NOMO-1 treated with DMSO at 0.1 percent for 48 hours (cell line): ENCODE results near the gene FOXA2.
"Not testable (repeated sequence)": the region's sequence is repeated elsewhere in the genome, so short reads cannot be mapped to it uniquely, and the experiment has no call there.

Experiments
- DNase-seq: peaks from one replicate; lab custom pipeline; 2025; ENCODE audit not compliant: unreplicated experiment; lab: John Stamatoyannopoulos, UW

The FOXA2 gene

DNA sequence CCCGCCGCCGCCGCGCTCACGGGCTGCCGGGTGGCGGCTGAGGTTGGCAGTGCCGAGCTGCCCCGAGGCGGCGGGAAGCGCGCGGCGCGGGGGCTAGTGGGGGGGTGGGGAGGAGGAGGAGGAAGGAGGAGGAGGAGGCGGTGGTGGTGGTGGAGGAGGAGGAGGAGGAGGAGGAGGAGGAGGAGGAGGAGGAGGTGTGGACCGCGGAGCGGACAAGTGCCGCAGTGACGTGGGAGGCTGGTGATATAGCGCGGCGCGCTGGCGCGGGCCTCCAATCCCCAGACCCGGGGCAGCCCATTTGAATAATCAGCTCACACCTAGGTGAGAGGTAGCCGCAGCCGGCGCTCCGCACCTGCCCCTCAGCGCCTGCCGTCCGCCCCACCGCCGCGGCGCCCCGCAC is at the start of gene FOXA2:
Gene FOXA2 (minus strand): TSS at position 51 of the 400 bp plus-strand sequence. CDS start 294 bp downstream, outside the sequence.
- DNase-seq, result no peak

DNA sequence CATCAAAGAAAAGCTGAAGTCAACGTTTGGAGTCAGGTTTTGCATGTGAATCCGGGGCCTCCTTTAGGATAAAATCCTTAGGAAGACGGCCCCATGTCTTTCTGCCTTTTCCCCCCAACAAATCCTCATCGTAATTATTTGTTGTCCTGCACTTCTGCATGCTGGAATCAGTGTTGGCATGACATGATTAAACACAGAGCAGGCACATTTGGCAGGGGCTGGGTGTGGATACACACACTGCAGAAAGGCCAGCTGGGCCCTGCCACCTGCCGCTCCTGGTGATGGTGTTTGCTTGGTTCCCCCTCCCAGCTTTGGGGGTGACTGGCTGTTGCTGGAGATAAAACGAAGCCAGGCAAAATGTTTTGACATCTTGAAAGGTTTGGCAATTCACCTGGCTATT is 46.3 kb upstream of the FOXA2 start:
- no peak for DNase-seq

DNA sequence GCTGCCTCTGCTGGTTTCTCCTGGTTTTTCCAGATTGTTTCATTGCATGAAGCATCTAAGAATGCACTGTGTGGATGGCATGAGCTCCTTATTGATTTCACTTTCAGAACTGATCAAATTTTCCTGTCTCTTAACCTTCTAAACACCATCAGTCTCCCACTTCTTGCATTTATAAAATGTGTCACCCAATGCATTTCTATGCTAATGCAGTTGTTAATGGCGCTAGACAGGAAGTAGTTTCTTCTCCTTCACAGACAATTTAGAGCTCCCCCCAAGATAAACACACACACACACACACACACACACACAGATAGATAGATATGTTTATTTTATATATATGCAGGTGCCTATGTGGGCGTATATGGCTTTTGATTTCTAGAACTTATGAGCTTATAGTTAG is 45.6 kb upstream of the FOXA2 start:
- DNase-seq, result no peak

DNA sequence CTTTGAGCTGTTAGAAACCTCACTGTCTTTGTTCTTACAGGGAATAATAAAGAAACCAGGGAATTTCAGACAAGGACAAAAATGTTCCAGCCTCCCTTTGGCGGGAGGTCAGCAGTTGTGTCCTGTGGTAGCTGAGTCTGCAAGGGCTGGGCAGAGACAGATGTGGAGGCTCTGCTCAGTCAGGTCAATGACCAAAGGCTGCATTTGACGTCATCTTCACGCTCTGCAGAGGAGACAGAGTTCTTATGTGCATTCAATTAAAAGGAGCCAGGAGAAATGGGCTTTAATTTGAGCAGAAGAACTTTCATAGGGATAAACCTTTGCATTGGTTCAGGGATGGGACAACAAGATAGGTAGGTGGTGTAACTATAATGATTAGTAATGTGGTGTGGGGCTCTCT is 45.1 kb upstream of the FOXA2 start:
- no peak for DNase-seq

DNA sequence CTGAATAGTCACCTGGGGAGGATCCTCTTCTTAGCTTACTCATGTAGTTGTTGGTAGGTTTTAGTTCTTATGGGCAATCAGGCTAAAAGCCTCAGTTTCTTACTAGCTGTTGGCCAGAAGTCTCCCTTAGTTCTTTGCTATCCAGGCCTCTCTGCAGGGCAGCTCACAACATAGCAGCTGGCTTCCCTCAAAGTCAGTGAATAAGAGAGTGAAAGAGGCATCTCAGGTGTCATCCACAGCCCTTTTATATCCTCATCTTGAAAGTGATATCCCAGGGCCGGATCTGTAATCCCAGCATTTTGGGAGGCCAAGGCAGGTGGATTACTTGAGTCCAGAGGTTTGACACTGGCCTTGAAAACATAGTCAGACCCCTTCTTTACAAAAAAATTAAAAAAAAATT is 42.1 kb upstream of the FOXA2 start:
- DNase-seq, result no peak

DNA sequence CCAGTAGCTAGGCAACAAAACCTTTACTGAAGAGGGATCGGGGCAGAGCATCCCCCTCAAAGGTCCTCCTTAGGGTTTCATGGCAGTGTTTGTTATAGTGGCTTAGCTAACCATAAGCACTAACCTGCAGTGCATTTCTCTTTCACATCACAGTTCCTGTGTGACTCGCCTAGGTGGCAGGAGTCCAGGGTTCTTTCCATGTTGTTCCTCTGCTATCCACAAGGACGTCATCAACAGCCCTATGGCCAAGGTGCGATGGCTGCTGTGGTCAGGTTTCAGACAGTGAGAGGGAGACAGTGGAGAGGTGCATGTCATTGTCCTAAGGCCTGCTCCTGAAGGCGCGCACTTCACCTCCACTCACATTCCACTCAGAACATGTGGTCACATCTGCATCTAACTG is 38.8 kb upstream of the FOXA2 start:
- no peak for DNase-seq

DNA sequence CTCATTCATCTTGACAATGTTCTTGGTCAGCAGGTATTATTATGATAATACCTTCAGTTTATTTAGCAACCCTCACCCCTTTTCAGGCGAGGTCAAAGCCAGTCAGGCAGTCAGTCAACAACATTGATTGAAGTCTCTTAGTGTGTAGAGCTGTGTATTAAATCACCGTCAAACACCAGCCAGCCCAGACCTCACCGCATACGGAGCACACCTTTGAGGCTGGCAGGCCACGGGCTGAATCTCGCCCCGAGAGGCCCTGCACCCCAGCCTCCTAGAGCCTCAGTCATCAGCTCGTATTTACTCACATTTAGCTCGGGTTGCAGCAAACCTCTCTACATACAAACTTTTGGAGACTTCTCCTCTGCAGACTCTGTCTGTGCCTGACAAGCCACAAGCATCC is 36.0 kb upstream of the FOXA2 start:
- no peak for DNase-seq

DNA sequence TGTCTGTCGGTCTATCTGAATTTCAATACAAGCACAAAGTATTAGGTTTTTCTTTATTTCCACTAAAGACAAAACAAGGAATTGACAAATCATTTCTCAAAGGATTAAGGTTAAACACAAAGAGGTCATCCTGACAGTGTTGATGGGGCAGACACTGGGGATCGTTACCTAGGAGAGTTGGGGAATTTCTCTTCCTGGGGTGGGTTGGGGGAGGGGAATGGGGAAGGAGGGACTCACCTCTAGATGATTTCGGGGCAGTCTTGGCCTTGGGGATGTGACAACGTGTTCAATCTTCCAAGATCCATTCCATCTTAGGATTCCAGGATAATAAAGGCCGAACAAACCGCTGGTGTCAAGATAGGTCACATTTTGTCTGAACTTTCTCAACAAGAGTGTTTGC is 35.4 kb upstream of the FOXA2 start:
- DNase-seq, result no peak

DNA sequence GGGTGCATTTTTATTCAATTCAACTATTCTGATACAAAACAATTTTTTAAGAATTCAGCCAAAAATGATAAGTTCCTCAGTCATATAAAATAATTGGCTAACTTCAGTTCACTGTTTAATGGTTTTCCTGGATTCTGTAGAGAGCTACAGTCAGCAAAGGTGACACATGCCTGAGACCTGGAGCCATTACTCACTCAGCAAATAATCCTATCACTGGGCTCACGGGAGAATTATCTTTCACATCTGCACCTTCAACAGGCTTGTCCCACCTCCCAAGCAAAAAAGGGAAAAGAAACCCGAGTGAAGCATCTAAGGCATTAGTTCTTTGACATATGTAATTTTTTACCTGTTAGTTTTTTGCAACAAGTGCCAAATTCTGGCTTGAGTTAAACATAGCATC is 34.9 kb upstream of the FOXA2 start:
- DNase-seq, result no peak

DNA sequence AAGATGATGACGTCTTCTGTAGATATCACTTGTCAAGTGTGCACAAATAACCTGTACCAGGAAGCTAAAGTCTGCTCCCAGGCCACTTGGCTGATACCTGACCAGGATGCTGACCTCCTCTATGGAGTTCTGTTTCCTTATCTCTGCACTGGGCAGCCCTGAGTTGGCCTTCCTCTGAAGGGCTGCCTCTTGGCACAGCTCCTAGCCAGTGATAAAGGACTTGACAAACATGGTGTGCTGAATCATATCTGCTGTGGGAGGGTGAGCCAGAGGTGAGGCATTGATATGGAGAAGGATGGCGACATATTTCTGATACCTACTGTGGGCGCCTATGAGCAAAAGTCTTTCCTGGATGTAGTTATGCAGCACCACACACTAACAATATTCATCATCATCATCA is 32.8 kb upstream of the FOXA2 start:
- DNase-seq, result no peak

DNA sequence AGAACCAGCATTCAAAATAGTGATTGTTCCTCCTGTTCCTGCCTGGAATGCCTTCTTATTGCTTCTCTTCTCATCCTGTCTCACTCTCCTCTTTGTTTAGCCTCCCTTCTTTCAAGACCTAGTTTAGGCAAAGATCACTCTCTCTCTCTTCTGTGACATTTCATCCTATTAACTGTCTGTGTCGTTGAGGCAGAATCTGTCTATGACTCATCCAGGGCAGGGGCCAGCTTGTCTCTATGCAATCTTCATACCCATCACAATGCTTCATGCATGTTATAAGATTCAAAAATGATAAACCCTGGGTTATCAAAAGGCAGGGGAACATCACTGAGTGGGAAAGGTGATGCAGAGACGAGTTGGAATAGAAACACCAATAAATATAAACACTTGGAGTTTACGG is 32.2 kb upstream of the FOXA2 start:
- DNase-seq, result no peak

DNA sequence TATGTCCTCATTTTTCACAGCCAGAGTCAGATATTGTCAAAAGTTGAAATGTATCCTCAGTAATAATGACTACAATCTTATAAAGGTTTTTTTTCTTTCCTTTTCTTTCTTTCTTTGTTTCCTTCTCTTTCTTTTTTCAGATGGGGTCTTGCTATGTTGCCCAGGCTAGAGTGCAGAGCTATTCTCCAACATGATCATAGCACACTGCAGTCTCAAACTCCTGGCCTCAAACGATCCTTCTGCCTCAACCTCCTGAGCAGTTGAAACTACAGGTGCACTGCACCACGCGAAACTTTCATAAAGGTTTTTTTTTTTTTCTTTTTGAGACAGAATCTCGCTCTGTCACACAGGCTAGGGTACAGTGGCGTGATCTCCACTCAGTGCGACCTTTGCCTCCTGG is 31.1 kb upstream of the FOXA2 start:
- no peak for DNase-seq

DNA sequence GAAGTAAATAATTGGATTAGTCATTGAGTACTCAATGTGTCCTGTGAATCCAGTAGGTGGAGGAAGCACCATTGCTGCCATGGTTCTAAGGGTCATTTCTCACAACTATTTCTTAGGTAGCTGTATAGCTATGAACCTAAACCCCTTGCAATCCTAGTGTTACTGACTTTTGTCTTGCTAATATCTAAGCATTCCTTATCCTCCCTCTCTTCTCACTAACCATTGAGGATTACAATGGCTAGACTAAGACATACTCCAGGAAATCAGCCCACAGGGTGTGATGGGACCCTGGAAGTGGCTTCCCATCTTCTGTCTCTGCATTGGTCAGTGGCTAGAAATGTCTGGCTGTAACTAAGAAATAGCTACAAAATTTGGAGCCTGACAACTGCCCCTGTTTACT is 27.3 kb upstream of the FOXA2 start:
- DNase-seq, result no peak

DNA sequence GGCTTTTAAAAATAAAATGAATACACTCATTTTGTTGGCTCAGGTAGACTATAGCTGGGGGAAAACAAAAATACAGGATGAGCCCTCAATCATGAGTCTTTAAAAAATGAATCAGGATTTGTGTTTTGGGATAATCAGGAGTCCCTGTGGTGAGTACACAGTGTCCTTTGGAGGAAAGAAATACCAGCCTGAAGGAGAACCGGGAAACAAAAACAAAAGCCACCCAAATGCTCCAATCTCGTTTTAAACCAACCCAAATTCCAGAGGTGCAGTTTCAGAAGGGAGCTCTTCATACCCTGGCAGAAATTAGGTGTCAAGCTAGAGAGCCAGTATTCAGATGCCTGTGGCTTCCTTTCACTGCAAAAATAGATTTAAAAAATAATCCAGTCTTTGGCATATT is 23.3 kb upstream of the FOXA2 start:
- DNase-seq, result no peak

DNA sequence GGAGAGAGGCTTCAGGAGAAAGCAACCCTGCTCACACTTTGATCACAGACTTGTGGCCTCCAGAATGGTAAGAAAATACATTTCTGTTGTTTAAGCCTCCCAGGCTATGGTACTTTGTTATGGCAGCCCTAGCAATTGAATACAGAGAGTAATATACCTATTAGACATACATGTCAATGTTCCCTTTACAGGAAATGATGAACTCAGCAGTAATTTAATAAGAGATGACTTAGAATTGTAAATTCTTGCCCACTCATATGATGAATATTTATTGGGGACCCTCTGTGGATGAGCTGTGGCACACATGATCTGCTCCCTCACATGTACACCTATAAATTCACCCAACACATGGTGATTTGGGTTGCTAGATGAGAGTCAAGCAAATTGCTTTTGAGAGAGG is 20.4 kb upstream of the FOXA2 start:
- no peak for DNase-seq

DNA sequence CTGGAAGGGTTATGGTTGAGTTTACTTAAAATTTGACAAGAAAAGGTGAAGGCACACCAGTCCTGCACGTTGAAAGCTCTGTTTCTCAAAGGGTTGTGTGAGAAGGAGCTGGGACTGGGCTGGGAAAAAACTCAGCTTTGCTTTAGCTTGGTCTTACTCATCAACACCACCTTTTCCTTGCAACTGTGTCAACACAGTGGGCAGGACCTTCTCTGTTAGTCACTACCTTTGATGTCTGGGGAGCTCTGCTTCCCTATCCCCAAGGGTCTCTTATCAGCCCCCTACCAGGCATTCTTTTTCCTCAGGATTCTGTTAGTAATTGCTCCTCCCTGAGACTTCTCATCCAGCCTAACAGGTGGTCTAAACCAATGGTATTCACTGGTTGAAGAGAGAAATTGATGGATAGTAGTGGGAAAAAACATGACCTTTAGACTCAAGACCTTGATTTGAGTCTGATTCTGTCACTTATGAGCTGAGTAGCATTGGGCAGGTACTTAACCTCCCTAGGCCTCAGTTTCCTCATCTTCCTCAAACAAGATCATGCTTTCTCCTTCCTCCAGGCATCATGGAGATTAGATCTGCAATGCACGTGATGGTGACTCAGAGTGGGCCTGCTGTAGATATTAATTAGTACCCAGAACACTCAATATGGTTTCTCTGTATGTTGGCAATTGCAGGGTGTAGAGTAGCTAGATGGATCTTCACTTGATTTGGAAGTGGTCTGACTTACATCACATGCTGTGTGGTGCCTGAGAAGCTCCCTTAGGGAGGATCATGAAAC is 17.2 kb upstream of the FOXA2 start:
- DNase-seq, result no peak

DNA sequence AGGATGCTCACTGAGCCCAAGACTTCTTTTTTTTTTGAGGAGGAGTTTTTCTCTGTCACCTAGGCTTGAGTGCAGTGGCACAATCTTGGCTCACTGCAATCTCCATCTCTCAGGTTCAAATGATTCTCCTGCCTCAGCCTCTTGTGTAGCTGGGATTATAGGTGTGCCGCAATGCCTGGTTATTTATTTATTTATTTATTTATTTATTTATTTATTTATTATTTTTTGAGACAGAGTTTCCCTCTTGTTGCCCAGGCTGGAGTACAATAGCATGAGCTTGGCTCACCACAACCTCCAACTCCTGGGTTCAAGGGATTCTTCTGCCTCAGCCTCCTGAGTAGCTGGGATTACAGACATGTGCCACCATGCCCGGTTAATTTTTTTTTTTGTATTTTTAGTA is 14.9 kb upstream of the FOXA2 start:
- DNase-seq, result not testable (repeated sequence)

DNA sequence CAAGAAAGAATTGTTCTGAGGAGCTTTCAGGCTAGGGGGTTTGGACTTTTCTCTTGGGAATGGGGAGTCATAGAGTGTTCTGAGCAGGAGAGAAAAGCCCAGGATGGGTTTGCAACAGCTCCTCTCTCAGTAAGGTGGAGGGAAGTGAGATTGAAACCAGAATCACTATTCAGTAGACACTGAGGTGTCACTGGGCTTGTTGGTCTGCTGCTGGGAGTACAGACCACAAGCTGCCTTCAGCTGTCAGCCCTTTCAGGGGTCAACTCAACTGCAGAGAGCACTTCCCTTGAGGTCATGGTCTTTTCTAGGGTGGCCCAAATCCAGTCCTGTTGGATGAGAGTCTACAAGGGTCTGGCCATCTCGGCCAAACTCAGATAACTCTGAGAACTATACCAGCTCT is 12.9 kb upstream of the FOXA2 start:
- DNase-seq, result no peak

DNA sequence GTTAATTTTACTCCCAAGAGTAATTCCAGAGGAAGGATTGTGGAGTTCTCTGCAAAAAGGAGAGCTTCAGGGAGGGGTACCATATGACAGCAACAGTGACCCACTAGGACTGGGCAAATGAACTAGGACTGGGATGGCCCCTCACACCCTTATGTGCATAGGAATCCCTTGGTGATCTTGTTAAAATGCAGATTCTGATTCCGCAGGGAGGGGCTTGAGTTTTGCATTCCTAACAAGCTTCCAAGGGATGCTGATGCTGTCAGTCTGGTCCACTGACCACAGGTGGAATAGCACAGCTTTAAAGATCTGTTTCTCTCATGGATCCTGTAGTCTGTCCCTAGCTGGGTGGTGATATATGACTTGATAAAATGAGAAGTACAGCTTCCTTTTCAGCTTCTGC is 6.3 kb upstream of the FOXA2 start:
- no peak for DNase-seq

DNA sequence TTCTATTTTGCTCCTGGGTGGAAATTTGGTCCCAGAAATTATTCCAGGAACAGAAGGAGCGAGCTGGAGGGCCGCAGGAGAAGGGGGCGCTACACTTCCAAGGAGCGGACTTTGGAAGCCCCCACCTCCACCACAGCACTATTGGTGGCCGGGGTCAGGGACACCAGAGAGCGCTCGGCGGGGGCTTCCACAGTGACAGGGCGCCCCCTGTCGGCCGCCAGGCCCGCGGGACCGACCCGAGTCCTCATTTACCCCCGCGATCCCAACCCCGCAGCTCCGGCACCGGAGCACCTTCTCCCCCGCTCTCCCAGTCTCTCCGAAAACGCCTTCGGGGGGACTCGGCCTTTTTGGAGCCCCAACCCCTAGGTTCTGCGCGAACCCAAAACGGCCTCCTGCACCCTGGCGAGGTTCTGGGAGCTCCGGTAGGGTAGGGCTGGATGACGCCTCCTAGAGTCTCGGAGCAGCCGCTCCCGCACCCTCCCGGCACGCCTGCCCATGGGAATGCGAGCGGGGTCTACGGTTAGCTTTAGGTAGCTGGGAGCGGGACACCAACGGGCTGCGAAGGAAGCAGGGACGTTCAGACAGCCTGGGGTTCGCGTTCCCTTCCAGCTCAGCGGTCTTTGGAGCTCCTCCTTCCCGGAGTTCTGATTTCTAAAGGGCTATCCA is 2.4 kb upstream of the FOXA2 start:
- DNase-seq, result peak; percentile 6

DNA sequence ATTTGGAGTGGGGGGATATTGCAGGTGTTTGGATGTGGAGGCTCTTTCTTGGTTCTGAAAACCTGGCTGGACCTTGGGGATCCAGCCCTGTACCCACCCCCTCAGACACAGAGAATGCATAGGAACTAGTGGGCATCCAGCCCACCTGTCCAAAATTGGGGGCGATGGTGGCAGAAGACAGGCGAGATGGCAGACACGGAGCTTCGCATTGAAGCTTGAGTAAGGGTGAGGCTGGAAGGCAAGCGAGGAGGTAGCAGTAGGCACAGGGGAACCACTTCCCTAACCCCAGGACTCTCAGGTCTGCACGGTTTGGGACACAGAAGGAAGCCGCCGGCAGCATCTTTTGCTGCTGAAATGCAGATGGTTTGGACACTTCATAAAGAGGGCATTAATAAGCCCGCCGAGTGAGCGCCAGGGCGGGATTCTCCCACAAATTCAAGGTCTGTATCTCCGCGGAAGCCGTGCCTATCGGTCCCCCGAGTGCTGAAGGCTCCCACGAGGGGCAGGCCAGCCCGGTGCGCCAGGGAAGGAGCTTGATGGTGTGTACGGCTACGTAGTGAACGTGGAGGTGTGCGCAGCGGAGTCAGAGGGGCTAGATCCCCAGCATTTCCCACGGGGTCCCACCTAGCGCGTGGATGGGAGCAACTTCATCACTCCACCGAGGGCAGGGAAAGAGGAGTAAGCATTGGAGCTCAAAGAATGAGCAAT is 1.6 kb upstream of the FOXA2 start:
- DNase-seq, result no peak
